ENCODE measurements around the gene GULP1. TPM values are rescaled to one million over a fixed set of nuclear protein-coding genes. Genes with fewer than 3 reads are reported as not detected.

Gene GULP1
- total RNA-seq, 1 experiment from 2014 or later = 140 TPM

GRCh38 chr2:188340257-188340656 is 48.6 kb downstream of the GULP1 start:
- Histone ChIP-seq H3K27ac (ENCODE audit: insufficient read length, low read depth, low read length) (no peak overlapping the region), H4K20me1 (ENCODE audit: control insufficient read depth, insufficient read depth, insufficient read length) (no peaks in the 10 kb centered on the region), H3K79me2 (ENCODE audit: insufficient read depth, low read length) (peaks cover 43% of the 10 kb centered on the region), H3K23ac (ENCODE audit: insufficient read length, low read depth, low read length) (no peak overlapping the region), H2BK5ac (ENCODE audit: insufficient read length, low read length) (no peak overlapping the region), H2AFZ (ENCODE audit: low read length) (no peak overlapping the region), H3K9ac (ENCODE audit: extremely low read depth, insufficient read length, low read length) (no peak overlapping the region), H3T11ph (ENCODE audit: low read length) (no peak overlapping the region), H3K4me1 (ENCODE audit: insufficient read depth, low read length) (peaks cover 6% of the 10 kb centered on the region; the same call in 1 of the 2 replicates), H3K4ac (ENCODE audit: low read depth, low read length) (no peak overlapping the region), H3K23me2 (ENCODE audit: insufficient read length, low read depth, low read length, poor library complexity, severe bottlenecking) (no peaks in the 10 kb centered on the region), H4K8ac (replicated peaks; ENCODE audit: insufficient read length, low read depth, low read length) (no peak overlapping the region), H3K14ac (ENCODE audit: insufficient read depth, low read length) (no peak overlapping the region), H3K18ac (ENCODE audit: insufficient read length, low read depth, low read length) (no peak overlapping the region), H3K4me2 (ENCODE audit: insufficient read depth, insufficient read length, low read length) (no peak overlapping the region), H3K27me3 (ENCODE audit: insufficient read depth, low read length) (no peaks in the 10 kb centered on the region), H2AK5ac (ENCODE audit: insufficient read length, low read length) (no peak overlapping the region), H3K9me3 (ENCODE audit: control insufficient read depth, low read depth, low read length) (no peaks in the 10 kb centered on the region), H2BK12ac (ENCODE audit: insufficient read length, low read depth, low read length) (no peak overlapping the region), H4K5ac (ENCODE audit: insufficient read length, low read depth, low read length) (no peak overlapping the region), H2BK120ac (ENCODE audit: low read depth, low read length, poor library complexity, severe bottlenecking) (no peak overlapping the region), H2BK20ac (ENCODE audit: low read depth, low read length, poor library complexity, severe bottlenecking) (no peak overlapping the region), H2BK15ac (ENCODE audit: low read depth, low read length) (no peak overlapping the region), H3K79me1 (ENCODE audit: insufficient read depth, low read depth, low read length, poor library complexity, severe bottlenecking) (peaks cover 3% of the 10 kb centered on the region), H4K91ac (ENCODE audit: insufficient read length, low read depth, low read length) (no peak overlapping the region), H3K56ac (ENCODE audit: insufficient read length, low read depth, low read length) (no peak overlapping the region)
- no peak overlapping the region for H3K4me3 Mint-ChIP-seq
- no CpG with 5 or more reads among the region's 3 CpGs for WGBS (ENCODE audit: extremely low coverage, insufficient read length, low lambda C conversion rate)
- peak overlapping the region in 2 of 3 experiments; percentile 28 to 83; a peak in 2 of 7 replicates for H3K27ac Mint-ChIP-seq
- H3K9me3 Mint-ChIP-seq = no peaks in the 10 kb centered on the region
- peaks cover 51 to 58% of the 10 kb centered on the region in 2 experiments for H3K4me1 Mint-ChIP-seq
- no peak for TF ChIP-seq CTCF (conservative IDR thresholded peaks at IDR 0.05)
- no peak for DNase-seq
- peaks cover 11 to 28% (median 24%) of the 10 kb centered on the region in 3 experiments for H3K36me3 Mint-ChIP-seq (ENCODE audit: insufficient read depth in 1 of 3, low read depth in 3 of 3)
- H3K27me3 Mint-ChIP-seq (ENCODE audit: low read depth) = no peaks in the 10 kb centered on the region
